HG03521 (cell line): ENCODE results near the gene CTLA4.

Experiments
- ATAC-seq: cut with Tn5 transposase; IDR thresholded peaks from one replicate; pipeline ENCODE4 v1.9.1; 2021; ENCODE audit warnings: mild to moderate bottlenecking, moderate library complexity; ENCODE audit not compliant: unreplicated experiment

Gene CTLA4

DNA sequence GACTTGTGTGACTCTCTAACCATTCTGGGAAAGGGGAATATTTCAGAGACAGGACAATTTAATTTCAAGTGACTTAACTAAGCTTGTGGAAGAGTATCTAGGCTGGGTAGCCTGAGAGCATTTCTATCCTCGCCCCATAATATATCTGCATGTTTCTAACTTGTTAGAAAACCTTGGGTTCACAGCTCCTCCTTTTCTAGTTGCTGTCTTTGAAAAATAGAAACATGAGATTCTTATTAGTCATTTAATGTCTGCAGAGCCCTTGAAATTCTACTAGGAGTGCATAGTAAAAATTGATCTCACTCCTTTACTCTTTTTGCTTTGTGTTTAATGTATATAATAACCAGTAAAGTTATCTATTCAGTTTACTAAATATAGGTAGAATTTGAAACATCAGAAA is 22.4 kb downstream of the CTLA4 start:
- ATAC-seq = no peak

DNA sequence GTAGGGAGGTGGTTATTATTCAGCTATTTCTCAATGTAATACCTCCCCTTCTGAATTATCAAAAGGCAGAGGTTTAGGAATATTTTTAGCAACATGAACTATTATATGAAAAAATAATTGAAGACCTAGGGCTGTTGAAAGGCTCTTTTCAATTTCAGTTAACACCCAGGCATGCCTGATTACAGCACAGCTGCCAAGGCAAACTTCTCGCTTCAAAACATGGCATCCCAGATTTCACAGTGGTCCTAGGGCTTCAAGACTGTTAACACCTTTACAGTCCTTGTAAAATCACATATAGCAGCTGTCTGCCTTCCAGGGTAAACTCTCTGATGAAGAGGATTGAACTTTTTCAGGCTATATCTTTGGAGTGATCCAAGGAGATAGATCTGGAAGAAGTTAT is 23.2 kb downstream of the CTLA4 start:
- no peak for ATAC-seq

DNA sequence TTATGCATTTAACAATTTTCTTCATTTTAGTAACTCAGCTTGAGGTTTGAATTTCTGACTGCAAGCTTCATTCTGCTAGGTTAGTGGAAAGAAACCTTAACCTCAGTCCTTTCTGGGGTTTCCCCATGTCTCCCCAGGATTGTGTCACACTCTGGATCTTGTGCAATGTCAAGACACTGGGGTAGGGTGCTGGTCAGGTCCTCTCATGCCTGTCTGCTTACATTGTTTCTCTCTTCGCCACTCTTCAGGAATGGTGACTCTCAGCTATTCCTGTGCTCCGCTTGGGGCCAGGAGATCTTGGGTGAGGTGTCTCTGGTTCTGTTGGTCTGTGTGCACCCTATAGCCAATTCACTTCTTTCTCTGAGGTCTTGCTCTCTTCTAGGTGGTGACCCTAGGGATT is 23.9 kb downstream of the CTLA4 start:
- ATAC-seq = no peak

DNA sequence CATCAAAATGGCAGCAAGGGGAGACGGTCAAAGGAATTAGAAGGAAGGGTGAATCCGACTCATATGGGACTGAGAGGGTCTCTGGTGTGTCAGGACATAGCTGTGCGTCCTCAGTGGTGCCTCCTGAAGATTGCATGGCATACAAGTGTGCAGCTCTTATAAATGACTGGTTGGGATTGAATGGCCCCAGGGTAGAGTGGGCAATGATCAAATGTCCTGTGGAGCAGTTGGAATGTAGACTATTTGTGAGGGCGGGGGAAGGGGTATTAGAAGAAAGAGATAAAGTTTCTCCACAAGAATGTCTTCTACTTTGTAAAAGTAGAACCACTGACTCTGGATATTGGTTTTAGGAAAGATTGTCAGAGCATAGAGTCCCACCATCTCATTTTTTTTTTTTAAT is 24.6 kb downstream of the CTLA4 start:
- ATAC-seq = no peak

DNA sequence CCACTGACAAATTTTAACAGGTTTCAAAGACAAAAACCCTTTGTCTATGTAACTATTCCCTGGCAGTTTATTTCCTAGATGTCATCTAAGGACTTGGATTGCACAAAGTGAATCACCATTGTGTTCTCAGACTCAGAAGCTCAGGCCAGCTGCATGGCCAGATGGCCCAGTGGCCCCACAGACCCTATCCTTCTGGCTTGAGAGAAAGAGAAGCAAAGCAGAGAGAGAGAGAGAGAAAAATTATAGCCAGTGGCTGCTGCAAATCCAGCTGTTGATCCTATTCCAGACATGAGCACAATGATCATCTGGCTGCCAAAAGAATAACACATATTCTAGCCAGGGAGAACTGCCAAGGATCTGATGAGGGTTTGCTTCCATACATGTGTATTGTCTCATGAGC is 25.8 kb downstream of the CTLA4 start:
- no peak for ATAC-seq

DNA sequence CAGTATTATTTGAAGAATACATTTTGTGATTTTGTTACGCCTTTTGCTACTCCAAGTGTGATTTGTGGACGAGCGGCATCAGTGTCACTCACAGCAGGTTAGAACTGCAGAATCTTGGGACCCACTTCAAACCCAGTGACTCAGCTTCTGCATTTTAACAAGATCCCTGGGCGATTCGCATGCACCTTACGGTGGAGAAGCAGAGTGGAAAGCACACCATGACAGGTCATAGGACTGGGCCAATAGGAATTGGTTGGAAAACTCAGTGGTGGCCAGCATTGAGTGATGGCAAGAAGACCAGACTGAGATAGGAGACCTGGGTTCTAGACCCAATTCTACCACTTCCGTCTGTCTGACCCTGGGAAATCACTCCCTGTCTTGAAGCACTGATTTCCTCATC is 26.3 kb downstream of the CTLA4 start:
- no peak for ATAC-seq

DNA sequence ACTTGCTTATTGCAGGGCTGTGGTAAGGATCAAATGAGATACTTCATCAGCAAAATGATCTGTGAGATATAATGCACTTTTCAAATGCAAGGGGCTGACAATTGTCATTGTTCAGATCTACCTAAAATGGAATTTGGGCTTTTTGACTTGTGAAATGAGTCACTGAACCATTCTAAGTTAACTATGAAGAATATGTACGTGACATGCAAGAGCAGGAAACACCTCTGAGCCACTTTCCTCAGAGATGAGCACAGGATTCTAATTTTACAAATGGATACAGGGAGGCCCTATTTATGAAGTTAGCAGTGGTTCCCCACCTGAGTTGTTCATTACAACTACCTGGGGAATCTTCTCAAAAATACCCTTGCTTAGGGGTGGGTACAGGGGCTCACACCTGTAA is 26.7 kb downstream of the CTLA4 start:
- no peak for ATAC-seq

DNA sequence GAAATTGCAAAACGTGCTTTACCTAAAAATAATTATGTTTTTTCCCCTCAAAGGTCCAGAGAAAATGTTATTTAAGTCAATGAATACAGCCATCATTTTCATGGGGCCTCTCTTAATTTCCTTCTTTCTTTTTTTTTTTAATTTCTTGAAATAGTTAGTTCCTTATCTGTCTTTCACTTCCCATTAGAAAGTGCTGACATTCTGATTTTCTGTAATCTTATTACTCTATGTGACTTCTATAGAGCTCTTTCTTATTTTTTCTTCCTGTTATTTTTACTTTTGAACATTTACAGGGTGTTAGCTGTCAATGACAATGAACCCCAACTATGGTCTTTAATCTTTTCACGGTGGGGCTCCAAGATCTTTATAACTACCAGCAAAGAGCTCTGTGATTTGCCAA is 30.0 kb downstream of the CTLA4 start:
- ATAC-seq = no peak

DNA sequence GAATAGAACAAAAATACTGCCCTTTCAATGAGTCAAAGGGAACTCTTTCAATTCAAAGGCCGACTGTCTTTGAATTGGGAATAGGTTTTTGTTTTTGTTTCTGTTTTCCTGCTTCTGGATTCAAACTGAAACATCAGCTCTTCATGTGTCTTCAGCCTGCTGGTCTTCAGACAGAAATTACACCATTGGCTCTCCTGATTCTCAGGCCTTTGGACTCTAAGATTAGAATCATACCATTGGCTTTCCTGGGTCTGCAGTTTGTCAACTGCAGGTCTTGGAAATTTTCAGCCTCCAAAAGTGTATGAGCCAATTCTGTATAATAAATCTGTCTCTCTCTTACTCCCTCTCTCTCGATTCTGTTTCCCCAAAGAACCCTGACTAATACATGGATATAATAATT is 31.1 kb downstream of the CTLA4 start:
- ATAC-seq = no peak

DNA sequence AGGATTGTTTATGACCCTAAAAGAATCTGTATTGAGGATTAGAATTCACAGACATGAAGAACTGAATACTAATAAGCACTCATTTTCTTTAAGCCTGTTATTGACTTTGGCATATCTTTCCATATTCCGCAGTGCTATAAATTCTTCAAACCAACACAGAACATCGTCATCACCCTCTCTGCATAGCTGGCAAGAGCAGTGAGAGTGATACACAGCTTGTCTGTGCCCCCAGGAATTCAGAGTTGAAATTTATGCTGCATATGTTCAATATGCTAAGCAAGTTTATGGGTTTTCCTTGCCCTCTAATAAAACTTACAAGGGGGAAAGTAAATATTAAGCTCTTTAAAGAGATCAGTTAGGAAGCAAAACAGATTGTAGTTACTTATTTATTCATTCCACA is 32.7 kb downstream of the CTLA4 start:
- no peak for ATAC-seq

DNA sequence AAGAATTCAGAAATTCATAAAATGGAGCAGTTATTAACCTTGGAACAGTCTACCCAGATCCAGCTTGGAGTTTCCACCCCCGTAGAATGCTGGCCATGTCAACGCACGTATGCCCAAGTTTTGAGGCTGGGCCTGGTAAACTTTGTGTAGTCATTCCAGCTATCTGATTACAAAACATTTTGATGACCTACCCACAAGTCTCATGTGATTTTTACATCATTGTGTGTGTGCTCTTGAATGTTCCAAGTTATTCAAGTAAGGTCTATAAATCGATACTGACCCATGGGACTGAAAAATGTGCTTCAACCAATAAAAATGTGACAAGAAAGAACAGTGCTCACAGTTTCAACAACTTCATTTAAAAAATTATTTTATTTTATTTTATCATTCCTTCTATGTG is 36.5 kb downstream of the CTLA4 start:
- ATAC-seq = no peak

DNA sequence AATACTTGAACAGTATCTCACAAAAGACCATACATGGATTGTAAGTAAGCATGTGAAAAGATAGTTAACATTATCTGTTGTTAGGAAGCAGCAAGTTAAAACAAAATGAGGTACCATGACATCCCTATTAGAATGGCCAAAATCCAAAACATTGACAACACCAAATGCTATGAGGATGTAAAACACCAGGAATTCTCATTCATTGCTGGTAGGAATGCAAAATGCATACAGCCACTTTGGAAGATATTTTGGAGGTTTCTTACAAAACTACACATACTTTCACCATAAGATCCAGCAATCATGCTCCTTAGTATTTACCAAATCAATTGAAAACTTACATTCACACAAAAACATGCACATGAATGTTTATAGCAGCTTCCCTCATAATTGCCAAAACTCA is 38.1 kb downstream of the CTLA4 start:
- ATAC-seq = no peak

DNA sequence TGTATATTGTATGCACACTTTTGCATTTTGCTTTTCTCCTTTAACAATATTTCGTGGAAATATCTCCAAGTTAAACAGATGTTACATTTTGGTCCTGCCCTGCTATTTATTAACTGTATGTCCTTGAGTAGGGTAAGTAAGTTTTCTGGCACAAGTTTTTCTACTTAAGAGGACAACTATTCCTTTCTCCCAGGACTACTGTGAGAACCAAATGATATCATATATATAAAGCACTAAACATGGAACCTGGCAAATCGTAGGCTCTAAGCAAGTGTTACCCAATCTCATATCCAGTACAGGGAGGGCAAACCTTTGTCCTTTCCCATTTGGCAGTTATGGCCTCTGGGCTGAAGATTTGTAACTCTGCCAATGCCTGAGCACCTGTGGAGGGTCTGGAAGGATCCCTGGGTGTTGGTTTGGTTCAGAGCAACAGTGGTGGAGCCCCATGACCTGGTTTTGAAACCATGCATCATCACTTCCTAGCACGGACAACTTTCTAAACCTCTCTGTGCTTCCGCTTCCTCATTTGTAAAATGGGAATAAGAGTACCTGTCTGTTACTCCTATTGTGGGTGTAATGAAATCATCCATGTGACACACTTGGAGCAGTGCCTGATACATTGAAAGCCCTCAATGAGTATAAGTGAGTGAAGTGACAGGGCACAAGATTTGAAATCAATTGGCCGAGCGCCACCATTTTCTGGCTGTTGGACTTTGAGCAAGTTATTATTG is 40.7 kb downstream of the CTLA4 start:
- ATAC-seq = no peak

DNA sequence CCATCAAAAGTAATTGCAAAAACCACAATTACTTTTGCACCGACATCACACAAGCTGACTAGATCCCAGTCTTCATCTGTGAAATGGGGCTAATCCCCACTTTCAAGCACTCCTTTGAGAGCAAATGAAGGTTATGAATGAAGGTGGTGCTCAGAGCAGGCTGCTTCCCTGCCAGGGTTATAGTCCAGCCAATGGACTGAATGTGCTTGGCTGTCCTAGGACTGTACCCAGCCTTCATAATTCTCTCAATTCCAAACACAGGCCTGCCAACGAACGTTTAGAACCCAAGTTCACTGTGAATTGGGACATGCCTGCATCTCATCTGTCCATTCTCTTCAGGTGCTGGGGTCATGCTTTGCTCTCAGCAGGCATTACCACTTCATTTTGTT is 41.2 kb downstream of the CTLA4 start:
- no peak for ATAC-seq

DNA sequence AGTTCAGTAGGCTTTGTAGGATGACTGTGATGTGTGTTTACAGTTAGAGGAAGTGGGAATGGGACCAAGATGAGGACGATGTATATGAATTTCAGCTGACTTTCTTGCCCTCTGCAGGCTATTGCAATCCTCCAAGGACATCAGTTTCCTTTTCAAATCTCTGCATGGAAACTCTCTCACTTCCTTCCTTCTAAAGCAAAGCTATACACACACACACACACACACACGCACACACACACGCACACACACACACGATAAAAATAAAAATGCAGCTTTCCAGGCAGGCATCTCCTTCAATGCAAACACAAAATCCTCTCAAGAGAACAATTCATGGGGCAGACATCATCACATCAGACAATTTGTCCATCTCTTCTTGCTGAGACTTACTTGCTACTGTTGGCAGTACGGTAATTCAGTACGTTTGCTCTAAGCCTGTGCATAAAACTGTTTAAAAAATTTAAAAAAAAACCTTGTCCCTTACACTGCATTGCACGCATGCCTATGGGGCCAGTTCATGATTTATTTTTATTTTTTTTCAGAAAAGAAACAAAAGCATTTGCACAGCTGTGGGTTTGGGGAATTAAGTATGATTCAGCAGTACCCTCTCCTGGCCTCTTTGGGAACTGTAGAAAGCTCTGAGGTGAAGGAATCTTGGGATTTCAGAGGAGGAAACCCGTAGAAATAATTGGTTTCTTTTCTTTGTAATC is 41.8 kb downstream of the CTLA4 start:
- ATAC-seq = no peak

DNA sequence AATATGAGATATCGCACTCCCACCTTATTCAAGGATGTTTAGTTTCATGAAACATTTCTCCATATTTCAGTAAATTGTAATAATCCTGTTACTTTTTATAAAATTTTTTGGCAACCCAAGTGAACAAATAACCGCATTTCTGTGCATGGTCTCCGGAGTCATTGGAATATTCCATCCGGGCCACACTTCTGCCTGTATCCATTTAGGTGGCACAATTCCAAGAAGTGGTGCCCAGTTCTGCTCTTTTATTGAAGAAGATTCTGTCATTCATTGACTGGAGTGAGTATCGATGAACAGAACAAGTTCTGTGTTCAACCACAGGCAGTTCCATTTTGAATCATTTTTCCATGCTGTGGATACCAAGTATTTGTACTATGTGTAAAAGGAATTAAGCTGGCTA is 42.4 kb downstream of the CTLA4 start:
- ATAC-seq = no peak

DNA sequence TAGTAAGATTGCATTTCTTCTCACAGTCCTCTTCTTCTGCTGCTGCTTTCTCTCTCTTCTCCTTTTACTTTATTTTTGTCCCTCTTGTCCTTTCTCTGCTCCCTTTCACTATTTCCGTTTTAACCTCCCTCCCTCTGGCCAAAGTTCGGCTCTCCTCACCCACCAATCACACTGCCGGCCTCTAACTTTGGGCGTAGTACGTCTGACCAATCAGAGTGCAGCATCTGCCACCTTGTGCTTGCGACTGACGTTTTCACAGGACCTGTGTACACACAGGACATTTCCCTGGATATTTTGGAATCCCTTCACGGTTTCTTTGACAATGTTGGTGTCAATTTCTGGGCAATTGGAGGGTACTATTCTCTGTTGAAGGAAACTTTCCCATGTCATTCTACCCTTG is 46.4 kb downstream of the CTLA4 start:
- no peak for ATAC-seq

DNA sequence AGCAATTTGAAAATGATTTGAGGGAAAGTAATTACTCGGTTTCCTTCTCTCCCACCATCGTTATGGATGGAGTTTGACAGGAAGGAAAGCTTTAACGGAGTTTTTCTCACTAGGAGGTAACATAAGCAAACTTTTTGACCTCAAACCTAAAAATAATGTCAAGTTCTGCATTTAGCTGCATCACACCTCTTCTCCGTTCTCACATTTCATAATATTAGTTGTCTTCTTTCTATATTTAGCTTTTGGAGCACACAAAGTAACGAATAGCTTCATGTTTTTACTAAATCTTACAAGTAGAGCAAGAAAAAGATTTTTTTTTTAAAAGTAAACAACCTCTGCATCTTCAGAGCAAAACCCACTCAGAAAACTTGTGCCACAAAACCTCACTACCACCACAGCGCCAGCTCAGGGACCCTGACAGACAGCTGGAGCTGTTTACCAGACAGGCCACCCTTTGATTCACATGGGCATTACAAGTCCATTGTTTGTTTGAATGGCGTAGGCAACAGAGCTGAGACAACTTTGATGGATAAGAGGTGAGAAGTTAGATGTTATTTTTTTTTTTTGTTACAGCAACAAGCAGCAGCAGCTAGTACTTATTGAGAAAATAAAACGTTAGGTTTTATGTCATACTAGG is 47.1 kb downstream of the CTLA4 start:
- ATAC-seq = no peak

DNA sequence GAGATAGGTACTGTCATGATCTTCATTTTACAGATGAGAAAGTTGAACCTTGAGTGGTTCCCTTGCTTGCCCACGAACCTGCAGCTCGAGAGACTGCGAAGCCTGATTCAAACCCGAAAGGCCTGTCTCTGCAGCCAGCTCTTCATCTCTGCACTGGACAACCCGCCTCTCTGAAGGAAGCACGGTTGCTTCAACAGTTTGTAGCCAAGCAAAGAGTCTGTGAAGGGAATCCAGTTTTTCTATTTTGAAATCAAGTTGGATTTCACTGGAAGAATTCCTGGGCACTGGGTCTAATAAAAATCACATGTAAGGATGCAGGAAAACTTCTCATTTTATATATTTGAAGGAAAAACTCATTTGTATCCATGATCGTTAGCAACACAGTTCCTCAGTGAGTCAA is 47.7 kb downstream of the CTLA4 start:
- ATAC-seq = no peak

DNA sequence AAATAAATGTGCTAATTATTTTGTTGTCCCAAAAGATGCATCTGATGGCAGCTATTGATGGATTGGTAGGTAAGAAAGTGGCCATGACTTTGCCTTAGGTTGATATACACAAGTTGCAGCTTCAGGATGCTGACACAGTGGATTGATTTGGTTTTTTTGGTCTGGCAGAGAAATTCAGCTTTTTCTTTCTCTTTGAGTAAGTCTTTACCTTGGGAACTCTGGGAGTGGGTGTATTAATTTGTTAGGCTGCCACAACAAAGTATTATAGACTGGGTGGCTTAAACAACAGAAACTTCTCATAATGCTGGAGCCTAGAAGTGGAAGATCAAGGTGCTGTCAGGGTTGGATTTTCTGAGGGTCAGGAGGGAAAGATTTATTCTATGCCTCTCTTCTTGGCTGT is 49.2 kb downstream of the CTLA4 start:
- ATAC-seq = no peak

DNA sequence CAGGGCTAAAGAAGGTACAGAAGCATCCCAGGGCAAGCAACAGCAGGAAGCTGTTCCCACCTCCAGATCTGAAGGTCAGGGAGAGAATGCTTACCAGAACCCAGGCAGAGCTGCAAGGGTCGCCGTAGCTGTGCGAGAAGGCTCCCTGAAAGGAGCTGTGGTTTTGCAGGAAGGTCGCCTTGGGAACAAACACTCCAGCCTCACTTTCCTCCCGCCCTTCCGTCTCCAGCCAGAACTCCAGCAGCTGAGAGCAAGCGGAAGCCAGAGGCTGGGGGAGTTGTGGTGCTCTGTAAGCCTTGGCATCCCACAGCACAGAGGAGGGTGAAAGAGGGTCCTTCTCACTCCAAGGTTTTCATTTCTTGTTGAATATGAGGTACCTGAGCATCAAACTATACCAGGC is 50.7 kb downstream of the CTLA4 start:
- no peak for ATAC-seq

DNA sequence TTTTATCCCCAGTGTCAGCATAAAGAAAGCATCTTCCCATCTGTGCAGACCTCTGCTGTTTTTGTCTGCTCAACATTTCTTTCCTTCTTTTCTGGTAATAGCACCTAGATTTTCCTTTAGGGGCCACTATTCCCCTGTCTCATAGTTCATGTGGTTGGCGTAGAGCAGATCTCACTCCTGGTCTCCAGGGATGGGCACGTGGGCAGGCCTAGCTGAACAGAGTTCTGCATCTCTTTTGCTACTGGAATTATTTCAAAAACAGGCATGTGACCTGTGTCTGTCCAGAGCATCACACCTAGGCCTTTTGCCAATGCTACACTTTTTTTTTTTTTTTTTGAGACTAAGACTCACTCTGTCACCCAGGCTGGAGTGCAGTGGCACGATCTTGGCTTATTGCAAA is 51.3 kb downstream of the CTLA4 start:
- ATAC-seq = no peak
